Osteoblast (primary cell): ENCODE results near the gene MYH14. TPM values are rescaled to one million over a fixed set of nuclear protein-coding genes. Genes with fewer than 3 reads are reported as not detected.
"Not testable (repeated sequence)": the region's sequence is repeated elsewhere in the genome, so short reads cannot be mapped to it uniquely, and the experiment has no call there.

Source experiments
- DNase-seq: peaks from one replicate; pipeline ENCODE4 v3.0.0; 2011; ENCODE audit warnings: low spot score, mixed read lengths; ENCODE audit not compliant: insufficient read length; ENCODE audit errors: missing footprints
- H2AFZ ChIP-seq: 2 replicates; pipeline ENCODE4 v1.6.0; 2011; ENCODE audit warnings: mild to moderate bottlenecking, low read length
- H3K27ac ChIP-seq: 2 replicates; pipeline ENCODE4 v1.5.1; 2011; ENCODE audit warnings: mild to moderate bottlenecking, low read depth, low read length, moderate library complexity
- H3K27me3 ChIP-seq: 2 replicates; pipeline ENCODE4 v1.6.0; 2012; ENCODE audit warnings: mild to moderate bottlenecking, control low read depth, inconsistent platforms, low read length, moderate library complexity; ENCODE audit not compliant: insufficient read depth
- H3K36me3 ChIP-seq: 2 replicates; pipeline ENCODE4 v1.5.1; 2011; ENCODE audit warnings: mild to moderate bottlenecking, low read length, control low read depth, moderate library complexity; ENCODE audit not compliant: insufficient read depth
- H3K4me1 ChIP-seq: 2 replicates; pipeline ENCODE4 v1.5.1; 2011; ENCODE audit warnings: mild to moderate bottlenecking, low read length, control low read depth, moderate library complexity; ENCODE audit not compliant: insufficient read depth
- H3K4me2 ChIP-seq: 2 replicates; pipeline ENCODE4 v1.6.0; 2011; ENCODE audit warnings: mild to moderate bottlenecking, low read length; ENCODE audit not compliant: insufficient read depth
- H3K4me3 ChIP-seq: fragments of 200-600 bp; sonication (generic); 3 replicates; pipeline ENCODE4 v1.5.1; 2012; ENCODE audit warnings: mild to moderate bottlenecking, low read length, inconsistent platforms; ENCODE audit not compliant: insufficient read depth
- H3K79me2 ChIP-seq: 2 replicates; pipeline ENCODE4 v1.6.0; 2012; ENCODE audit warnings: mild to moderate bottlenecking, low read length, control low read depth, inconsistent platforms; ENCODE audit not compliant: insufficient read depth
- H3K9me3 ChIP-seq: 2 replicates; pipeline ENCODE4 v1.5.1; 2011; ENCODE audit warnings: low read depth, low read length, control low read depth
- H4K20me1 ChIP-seq: 2 replicates; pipeline ENCODE4 v1.6.0; 2012; ENCODE audit warnings: mild to moderate bottlenecking, low read length, control low read depth; ENCODE audit not compliant: insufficient read depth
- CTCF ChIP-seq: IDR thresholded peaks from 2 replicates; pipeline ENCODE4 v1.5.1; 2011; ENCODE audit warnings: mild to moderate bottlenecking, low read depth, low read length, moderate library complexity; ENCODE audit errors: extremely low read depth
- total RNA-seq: library from RNA; depleted of rRNA; stranded (reverse); fragments of >200 nt; gene quantifications from 2 replicates; pipeline ENCODE4 v1.2.3, GENCODE V29; 2012

Gene MYH14
- total RNA-seq, 1 donor = not detected

- Histone ChIP-seq H3K4me2 (no peak overlapping the region), H3K4me3 (no peak overlapping the region), H3K4me1 (no peaks in the 10 kb centered on the region), H3K27me3 (no peaks in the 10 kb centered on the region), H2AFZ (no peak overlapping the region), H3K79me2 (no peaks in the 10 kb centered on the region), H4K20me1 (no peaks in the 10 kb centered on the region), H3K36me3 (no peaks in the 10 kb centered on the region), H3K9me3 (no peaks in the 10 kb centered on the region), H3K27ac (no peak overlapping the region)
- peak; percentile 41 for DNase-seq
- no peak for TF ChIP-seq CTCF
Observed at GRCh38 chr19:50230379-50231351, 27.2 kb downstream of the MYH14 start.

- H3K9me3 ChIP-seq, H2AFZ ChIP-seq, H3K27me3 ChIP-seq, H3K27ac ChIP-seq, DNase-seq, H3K36me3 ChIP-seq, H3K4me2 ChIP-seq, H3K4me3 ChIP-seq, H3K4me1 ChIP-seq, H3K79me2 ChIP-seq, H4K20me1 ChIP-seq: not testable (repeated sequence)
Observed at GRCh38 chr19:50231417-50231816, 28.0 kb downstream of the MYH14 start.

GRCh38 chr19:50231821-50232220, 28.4 kb downstream of the MYH14 start:
- Histone ChIP-seq H3K36me3 (no peaks in the 10 kb centered on the region), H3K4me3 (no peak overlapping the region), H2AFZ (no peak overlapping the region), H3K4me2 (no peak overlapping the region), H3K27me3 (no peaks in the 10 kb centered on the region), H3K9me3 (no peaks in the 10 kb centered on the region), H3K79me2 (no peaks in the 10 kb centered on the region), H3K27ac (no peak overlapping the region), H3K4me1 (no peaks in the 10 kb centered on the region), H4K20me1 (no peaks in the 10 kb centered on the region)
- peak; percentile 44 for DNase-seq
- no peak for TF ChIP-seq CTCF

DNA sequence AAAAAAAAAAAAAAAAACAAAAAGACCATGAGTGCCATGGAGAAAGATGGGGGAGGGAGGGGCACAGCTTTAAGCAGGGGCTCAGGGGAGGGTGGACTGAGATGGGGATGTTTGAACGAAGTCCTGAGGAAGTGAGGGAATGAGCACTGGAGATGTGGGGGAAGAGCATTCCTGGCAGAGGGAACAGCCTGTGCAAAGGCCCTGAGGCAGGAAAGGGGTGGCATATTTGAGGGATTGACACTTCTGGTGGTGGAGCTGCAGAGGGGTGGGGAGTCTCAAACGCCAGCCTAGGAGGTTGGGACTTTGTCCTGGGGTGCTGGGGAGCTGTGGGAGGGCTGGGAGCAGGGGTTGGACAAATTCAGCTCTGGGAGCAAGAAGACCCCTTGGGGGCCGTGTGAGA, 29.2 kb downstream of the MYH14 start:
- Histone ChIP-seq H3K4me2 (no peak overlapping the region), H3K9me3 (no peaks in the 10 kb centered on the region), H3K36me3 (no peaks in the 10 kb centered on the region), H3K27ac (no peak overlapping the region), H3K27me3 (no peaks in the 10 kb centered on the region), H3K4me1 (no peaks in the 10 kb centered on the region), H3K79me2 (no peaks in the 10 kb centered on the region), H4K20me1 (no peaks in the 10 kb centered on the region), H2AFZ (no peak overlapping the region), H3K4me3 (no peak overlapping the region)
- TF ChIP-seq CTCF = no peak
- no peak for DNase-seq
